HG03097 (cell line): ENCODE measurements around the gene AGFG2.
"Not testable (repeated sequence)": the region's sequence is repeated elsewhere in the genome, so short reads cannot be mapped to it uniquely, and the experiment has no call there.

Experiments
- ATAC-seq: cut with Tn5 transposase; IDR thresholded peaks from one replicate; pipeline ENCODE4 v1.9.1; 2021; ENCODE audit not compliant: unreplicated experiment, low FRiP score

AGFG2 gene

GRCh38 chr7:100547872-100548271 lies 8.9 kb downstream of the AGFG2 start:
- ATAC-seq = no peak

- ATAC-seq = not testable (repeated sequence)
Observed at GRCh38 chr7:100548446-100548845, 9.4 kb downstream of the AGFG2 start.

- no peak for ATAC-seq
Observed at GRCh38 chr7:100552532-100552931, 13.5 kb downstream of the AGFG2 start.

GRCh38 chr7:100553032-100553431 lies 14.0 kb downstream of the AGFG2 start:
- no peak for ATAC-seq

- ATAC-seq = no peak
Observed at GRCh38 chr7:100555701-100556100, 16.7 kb downstream of the AGFG2 start.

GRCh38 chr7:100556541-100556940 lies 17.5 kb downstream of the AGFG2 start:
- ATAC-seq = no peak

GRCh38 chr7:100559127-100559526 lies 20.1 kb downstream of the AGFG2 start:
- no peak for ATAC-seq

GRCh38 chr7:100561491-100562194 lies 22.6 kb downstream of the AGFG2 start:
- no peak for ATAC-seq

- no peak for ATAC-seq
Observed at GRCh38 chr7:100562195-100563099, 23.4 kb downstream of the AGFG2 start.

- ATAC-seq = no peak
Observed at GRCh38 chr7:100563100-100563564, 24.1 kb downstream of the AGFG2 start.

GRCh38 chr7:100563809-100564400 lies 24.9 kb downstream of the AGFG2 start:
- no peak for ATAC-seq

- ATAC-seq = not testable (repeated sequence)
Observed at GRCh38 chr7:100564405-100564804, 25.4 kb downstream of the AGFG2 start.

- ATAC-seq = no peak
Observed at GRCh38 chr7:100565133-100565571, 26.1 kb downstream of the AGFG2 start.

GRCh38 chr7:100566018-100566531 lies 27.1 kb downstream of the AGFG2 start:
- ATAC-seq = no peak

- no peak for ATAC-seq
Observed at GRCh38 chr7:100567031-100567730, 28.2 kb downstream of the AGFG2 start.

- ATAC-seq = no peak
Observed at GRCh38 chr7:100567751-100568175, 28.8 kb downstream of the AGFG2 start.

- ATAC-seq = no peak
Observed at GRCh38 chr7:100568176-100568895, 29.3 kb downstream of the AGFG2 start.

GRCh38 chr7:100568896-100569844 lies 30.2 kb downstream of the AGFG2 start:
- no peak for ATAC-seq
